NCI-H2196 treated with DMSO at 0.1 percent for 48 hours (cell line): ENCODE measurements around the gene ELOVL1.

Experiments used
- DNase-seq: peaks from one replicate; lab custom pipeline; 2025; ENCODE audit not compliant: unreplicated experiment; lab: John Stamatoyannopoulos, UW

ELOVL1 gene

GRCh38 chr1:43331688-43332087 lies 36.1 kb downstream of the ELOVL1 start:
- DNase-seq = no peak

GRCh38 chr1:43329995-43330751 lies 37.6 kb downstream of the ELOVL1 start:
- DNase-seq = no peak

DNA sequence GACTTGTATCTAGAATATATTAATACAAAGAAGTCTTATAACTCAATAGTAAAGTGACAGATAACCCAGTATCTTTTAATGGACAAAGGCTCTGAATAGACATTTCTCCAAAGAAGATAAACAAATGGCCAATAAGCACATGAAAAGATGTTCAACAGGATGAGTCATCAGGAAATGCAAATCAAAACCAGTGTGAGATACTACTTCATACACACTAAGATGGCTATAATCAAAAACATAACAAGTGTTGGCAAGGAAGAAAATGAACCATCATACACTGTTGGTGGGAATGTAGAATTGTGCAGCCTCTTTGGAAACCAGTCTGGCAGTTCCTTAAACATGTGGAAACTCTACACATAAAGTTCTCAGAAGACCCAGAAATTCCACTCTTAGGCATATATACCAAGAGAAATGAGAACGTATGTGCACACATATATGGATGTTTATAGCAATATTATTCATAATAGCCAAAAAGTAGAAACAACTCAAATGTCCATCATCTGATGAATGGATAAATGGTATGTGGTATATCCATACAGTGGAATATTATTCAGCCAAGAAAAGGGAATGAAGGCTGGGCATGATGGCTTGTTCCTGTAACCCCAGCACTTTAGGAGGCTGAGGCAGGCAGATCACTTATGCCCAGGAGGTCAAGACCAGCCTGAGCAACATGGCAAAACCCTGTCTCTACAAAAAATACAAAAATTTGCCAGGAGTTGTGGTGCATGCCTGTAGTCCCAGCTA lies 40.1 kb downstream of the ELOVL1 start:
- DNase-seq = no peak

DNA sequence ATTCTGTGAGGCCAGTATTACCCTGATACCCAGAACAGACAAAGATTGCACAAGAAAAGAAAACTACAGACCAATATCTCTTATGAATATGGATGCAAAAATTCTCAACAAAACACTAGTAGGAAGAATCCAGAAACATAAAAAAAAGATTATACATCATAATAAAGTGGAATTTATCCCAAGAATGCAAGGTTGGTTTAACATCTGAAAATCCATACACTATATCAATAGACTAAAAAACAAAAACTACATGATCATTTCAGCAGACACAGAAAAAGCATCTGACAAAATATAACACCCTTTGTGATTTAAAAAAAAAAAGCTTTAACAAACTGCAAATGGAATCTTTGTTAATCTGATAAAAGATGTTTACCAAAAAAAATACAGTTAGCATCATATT lies 42.4 kb downstream of the ELOVL1 start:
- DNase-seq = no peak

- DNase-seq = no peak
Observed at GRCh38 chr1:43324810-43325209, 43.0 kb downstream of the ELOVL1 start.

DNA sequence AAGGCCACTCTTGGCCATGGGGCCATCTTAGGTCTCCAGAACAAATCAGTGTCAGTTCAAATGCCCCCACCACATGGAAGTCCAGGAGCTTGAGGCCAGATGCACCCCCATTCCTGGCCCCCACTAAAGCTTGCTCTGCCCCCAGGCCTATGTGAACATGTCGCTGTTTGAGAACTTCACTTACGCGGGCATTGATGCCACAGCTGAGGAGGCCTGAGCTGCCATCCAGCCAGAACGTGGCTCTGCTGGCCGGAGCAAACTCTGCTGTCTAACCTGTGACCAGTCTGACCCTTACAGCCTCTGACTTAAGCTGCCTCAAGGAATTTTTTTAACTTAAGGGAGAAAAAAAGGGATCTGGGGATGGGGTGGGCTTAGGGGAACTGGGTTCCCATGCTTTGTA lies 45.3 kb downstream of the ELOVL1 start:
- DNase-seq = no peak

GRCh38 chr1:43321331-43321891 lies 46.4 kb downstream of the ELOVL1 start:
- no peak for DNase-seq

DNA sequence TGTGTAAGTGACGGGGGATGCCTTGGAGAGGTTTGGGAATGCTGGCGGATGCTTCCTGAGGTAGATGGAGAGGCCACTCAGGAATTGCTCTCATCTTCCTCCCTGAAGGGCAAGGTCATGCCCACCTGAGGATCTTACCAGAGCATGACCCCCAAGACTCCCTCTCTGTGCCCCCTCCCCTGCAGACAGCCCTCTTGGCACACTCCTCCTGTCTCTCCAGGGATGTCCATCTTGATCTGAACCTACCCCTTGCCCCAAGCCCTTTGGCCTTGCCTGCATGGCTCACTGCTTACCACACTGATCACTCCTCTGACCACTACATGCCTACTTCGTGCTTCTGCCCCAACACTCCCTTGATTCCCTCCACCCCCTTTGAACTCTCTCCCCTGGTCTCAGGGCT lies 48.0 kb downstream of the ELOVL1 start:
- DNase-seq = no peak

DNA sequence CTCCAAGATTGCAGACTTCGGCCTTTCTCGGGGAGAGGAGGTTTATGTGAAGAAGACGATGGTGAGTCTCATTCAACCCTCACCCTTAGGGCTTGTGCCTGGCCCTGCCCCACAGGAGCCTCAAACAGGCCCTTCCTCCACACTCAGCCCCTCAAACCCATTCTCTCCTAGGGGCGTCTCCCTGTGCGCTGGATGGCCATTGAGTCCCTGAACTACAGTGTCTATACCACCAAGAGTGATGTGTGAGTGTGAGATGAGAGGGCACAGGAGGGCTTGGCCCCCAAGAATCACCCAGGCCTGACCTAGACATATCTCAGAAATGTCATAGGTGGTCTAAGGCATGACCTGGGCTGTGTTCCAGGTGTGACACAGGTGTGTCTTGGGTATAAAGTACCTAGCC lies 48.5 kb downstream of the ELOVL1 start:
- DNase-seq = no peak

DNA sequence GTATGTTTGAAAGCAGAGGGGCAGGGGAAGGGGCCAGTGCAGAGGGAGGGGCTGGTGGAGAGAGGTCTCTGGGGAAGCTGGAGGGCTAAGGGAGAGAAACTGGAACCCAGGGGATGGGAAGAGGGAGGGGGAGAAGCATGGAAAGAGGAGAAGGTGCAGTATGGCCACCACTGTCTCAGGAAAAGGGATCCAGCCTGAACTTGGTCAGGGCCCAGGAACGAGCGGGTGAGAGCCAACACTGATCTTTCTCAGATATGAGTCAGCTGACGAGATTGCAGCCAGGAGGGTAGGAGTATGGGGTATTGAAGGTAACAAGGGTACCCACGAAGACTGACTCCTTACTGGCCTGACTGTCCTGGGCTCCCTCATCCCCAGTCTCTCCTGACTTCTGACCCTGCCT lies 49.0 kb downstream of the ELOVL1 start:
- no peak for DNase-seq

DNA sequence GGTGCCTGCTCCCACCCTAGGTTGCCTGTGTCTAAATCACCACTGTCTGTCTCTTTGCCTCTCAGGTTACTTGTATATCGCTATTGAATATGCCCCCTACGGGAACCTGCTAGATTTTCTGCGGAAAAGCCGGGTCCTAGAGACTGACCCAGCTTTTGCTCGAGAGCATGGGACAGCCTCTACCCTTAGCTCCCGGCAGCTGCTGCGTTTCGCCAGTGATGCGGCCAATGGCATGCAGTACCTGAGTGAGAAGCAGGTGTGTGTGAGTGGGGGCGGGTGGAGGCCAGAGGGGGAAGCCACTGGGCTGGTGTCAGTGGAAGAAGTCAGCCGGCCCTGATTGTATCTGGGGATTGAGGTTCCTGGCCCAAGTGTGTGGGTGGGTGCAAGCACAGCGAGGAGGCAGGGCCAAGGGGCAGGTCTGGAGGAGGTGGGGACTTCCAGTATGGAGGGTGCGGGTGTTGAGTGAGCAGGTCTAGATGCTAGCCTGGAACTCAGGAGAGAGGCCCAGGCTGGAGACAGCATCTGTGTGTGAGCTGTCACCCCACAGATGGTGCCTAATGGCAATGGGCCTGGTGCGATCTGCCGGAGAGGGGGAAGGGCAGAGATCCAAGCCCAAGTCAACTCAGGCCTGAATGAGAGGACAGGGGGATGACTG lies 49.9 kb downstream of the ELOVL1 start:
- no peak for DNase-seq

GRCh38 chr1:43316738-43317520 lies 50.9 kb downstream of the ELOVL1 start:
- no peak for DNase-seq

DNA sequence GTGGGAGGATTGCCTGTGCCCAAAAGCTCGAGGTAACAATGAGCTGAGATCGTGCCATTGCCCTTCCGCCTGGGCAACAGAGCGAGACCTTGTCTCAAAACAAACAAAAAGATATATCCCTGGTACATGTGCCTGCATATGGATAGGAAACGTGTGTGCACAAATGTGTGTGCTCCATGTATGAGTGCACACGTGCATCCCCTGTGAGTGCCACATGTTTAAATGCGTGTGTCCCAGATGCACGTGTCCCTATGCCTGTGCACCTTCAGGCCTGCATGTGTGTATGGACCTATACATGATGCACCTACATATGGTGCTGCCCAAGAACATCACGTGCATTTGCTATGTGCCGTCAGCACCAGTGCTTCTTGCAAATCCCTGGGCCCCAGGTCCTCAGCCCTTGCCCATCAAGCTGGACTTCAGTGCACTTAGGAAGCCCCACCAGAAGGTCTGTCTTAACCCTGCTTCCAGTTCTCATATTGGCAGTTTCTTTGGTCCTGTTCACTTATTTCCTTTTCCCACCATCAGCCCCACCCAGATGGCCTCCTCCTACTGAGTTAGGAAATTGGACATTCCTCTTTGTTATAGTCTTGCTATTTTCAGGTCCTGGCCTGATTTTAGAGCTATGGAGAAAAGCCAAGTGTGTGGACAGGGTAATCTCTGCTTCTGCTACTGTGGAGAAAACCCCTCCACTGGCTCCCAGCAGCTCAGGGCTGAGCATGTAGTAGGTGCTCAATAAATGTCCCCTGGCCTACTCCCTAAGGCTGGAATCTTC lies 51.7 kb downstream of the ELOVL1 start:
- no peak for DNase-seq

- no peak for DNase-seq
Observed at GRCh38 chr1:43315481-43315880, 52.3 kb downstream of the ELOVL1 start.

GRCh38 chr1:43314233-43314632 lies 53.6 kb downstream of the ELOVL1 start:
- DNase-seq = no peak

DNA sequence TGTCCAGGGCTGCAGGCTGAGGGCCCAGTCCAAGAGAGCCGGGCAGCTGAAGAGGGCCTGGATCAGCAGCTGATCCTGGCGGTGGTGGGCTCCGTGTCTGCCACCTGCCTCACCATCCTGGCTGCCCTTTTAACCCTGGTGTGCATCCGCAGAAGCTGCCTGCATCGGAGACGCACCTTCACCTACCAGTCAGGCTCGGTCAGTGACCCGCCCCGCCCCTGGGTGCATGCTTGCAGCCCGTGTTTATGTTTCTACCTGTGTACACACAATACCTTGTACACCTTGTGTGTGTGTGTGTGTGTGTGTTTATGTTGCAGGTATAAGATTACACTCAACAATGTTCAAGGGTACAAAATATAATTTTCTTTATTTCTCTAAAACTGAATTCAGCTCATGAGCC lies 54.0 kb downstream of the ELOVL1 start:
- DNase-seq = no peak
